ENCODE data around the gene KMT2C.

GRCh38 chr7:152127229-152127628 lies 308.6 kb downstream of the KMT2C start:
- TF ChIP-seq CTCF (IDR thresholded peaks at IDR 0.05) (no peak), POLR2A (IDR thresholded peaks at IDR 0.05) (no peak), EP300 (IDR thresholded peaks at IDR 0.05) (no peak)
